Measurements from ENCODE around the gene HLA-DQA1.
"Not testable (repeated sequence)": the region's sequence is repeated elsewhere in the genome, so short reads cannot be mapped to it uniquely, and the experiment has no call there.

HLA-DQA1 gene

GRCh38 chr6:32622545-32623401, 14.4 kb upstream of the HLA-DQA1 start:
- DNase-seq (ENCODE audit: low spot score) = no peak

- DNase-seq (ENCODE audit: low spot score) = no peak
These were observed 13.5 kb upstream of the HLA-DQA1 start for GRCh38 chr6:32623693-32624092.

DNA sequence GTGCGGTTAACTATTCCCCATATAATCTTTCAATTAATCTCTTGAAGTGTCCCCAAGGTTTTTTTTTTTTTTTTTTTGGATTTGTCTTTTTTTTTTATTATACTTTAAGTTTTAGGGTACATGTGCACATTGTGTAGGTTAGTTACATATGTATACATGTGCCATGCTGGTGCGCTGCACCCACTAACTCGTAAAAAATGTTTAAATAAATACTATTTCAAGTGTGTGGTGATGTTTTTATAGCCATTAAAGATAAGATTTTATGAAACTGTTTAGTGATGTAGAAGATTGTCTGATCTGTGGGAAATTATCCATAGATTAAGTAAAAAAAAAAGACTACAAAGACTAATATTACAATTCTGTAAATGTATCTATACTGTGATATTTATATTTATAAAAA, 12.6 kb upstream of the HLA-DQA1 start:
- DNase-seq (ENCODE audit: low spot score) = no peak

DNA sequence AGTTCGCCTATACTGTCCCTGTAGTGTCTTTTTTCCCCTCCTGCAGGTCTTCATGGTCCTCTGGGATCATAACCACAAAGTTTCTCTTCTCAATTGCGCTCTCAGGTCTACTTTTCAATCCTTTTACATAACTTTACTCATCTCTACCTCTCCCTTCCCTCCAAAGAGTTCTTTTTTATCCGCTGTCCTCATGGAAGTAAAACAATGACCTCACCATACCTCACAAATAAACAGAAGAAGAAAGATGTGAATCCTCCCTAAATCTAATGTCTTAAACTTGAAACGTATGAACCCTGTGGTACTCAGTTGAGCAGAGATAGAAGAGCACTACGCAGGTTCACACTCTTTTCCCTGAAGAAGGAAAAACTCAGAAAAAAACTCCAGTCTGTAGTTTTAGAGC, 12.1 kb upstream of the HLA-DQA1 start:
- no peak for DNase-seq (ENCODE audit: low spot score)

DNA sequence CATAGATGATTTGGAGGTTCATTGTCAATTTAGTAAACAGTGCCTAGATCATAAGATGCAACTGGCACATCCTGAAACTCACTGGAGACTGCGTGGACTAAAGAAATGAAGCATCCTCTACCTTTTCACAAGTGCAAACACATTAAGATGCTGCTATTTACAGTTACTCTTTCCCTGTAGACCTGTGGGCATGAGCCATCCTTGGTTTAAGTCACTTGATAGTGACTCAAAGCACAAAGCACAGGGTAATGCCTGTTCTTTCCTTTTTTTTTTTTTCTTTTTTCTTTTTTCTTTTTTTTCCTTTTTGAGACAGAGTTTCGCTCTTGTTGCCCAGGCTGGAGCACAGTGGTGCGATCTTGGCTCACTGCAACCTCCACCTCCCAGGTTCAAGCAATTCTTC, 10.0 kb upstream of the HLA-DQA1 start:
- DNase-seq (ENCODE audit: low spot score) = no peak

GRCh38 chr6:32627831-32628230, 9.4 kb upstream of the HLA-DQA1 start:
- no peak for DNase-seq (ENCODE audit: low spot score)

DNA sequence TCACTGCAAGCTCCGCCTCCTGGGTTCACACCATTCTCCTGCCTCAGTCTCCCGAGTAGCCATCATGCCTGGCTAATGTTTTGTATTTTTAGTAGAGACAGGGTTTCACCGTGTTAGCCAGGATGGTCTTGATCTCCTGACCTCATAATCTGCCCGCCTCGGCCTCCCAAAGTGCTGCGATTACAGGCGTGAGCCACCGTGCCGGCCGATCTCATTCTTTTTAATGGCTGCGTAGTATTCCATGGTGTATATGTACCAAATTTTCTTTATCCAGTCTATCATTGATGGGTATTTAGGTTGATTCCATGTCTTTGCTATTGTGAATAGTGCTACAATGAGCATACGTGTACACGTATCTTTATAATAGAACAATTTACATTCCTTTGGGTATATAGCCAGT, 7.4 kb upstream of the HLA-DQA1 start:
- not testable (repeated sequence) for DNase-seq (ENCODE audit: low spot score)

- no peak for DNase-seq (ENCODE audit: low spot score)
These were observed 1.6 kb upstream of the HLA-DQA1 start for GRCh38 chr6:32635526-32636123.

- DNase-seq (ENCODE audit: low spot score) = no peak
These were observed 677 bp downstream of the HLA-DQA1 start for GRCh38 chr6:32637883-32638282.

DNA sequence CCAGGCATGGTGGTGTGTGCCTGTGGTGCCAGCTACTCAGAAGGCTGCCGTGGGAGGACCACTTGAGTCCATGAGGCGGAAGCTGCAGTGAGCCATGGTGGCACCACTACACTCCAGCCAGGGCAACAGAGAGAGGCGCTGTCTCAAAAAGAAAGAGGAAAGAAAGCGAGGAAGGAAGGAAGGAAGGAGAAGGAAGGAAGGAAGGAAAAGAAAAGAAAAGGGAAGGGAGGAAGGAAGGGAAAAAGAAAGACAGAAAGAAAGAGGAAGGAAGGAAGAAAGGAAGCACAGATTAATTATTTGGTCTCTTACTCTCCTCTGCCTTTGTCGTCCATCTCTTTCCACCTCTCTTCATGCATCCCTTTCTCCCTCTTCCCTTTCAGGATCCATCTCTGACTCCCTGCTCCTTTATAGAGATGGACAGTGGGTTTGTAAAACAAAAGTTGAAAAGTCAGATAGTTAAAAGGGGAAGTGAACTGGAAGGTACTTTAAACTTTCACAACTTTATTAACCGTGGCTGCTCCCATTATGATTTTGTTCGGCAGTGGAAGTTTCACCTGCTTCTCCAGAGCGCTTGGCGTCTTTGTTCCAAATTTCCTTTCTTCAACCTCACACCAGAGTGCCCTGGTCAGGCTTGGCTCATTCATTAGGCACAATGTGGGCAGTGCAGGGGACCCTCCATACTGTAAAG, 1.5 kb downstream of the HLA-DQA1 start:
- no peak for DNase-seq (ENCODE audit: low spot score)

- no peak for DNase-seq (ENCODE audit: low spot score)
These were observed 2.5 kb downstream of the HLA-DQA1 start for GRCh38 chr6:32639440-32640394.

- no peak for DNase-seq (ENCODE audit: low spot score)
These were observed 3.9 kb downstream of the HLA-DQA1 start for GRCh38 chr6:32641122-32641521.

GRCh38 chr6:32641785-32642719, 4.8 kb downstream of the HLA-DQA1 start:
- DNase-seq (ENCODE audit: low spot score) = not testable (repeated sequence)

- DNase-seq (ENCODE audit: low spot score) = no peak
These were observed 5.5 kb downstream of the HLA-DQA1 start for GRCh38 chr6:32642720-32643106.

DNA sequence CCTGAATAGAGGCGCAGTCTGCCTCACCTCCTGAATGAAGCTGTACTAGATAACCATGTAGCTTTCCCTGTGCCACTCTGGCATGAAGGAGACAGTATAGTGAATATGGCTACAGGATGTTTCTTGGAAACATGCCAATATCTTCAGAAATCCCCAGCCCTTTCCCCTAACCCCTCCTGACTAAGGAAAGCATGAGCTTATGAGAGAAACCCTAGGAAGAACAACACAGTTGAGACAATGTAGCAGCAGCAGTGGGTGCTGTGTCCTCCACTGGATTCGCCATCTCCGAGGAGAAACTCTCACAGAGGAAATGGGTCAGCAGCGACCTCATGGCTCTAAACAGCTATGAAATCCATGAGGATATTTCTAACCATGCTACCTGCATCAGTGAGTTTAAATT, 6.7 kb downstream of the HLA-DQA1 start:
- DNase-seq (ENCODE audit: low spot score) = no peak

GRCh38 chr6:32645047-32645703, 8.0 kb downstream of the HLA-DQA1 start:
- no peak for DNase-seq (ENCODE audit: low spot score)

GRCh38 chr6:32655203-32655710, 18.1 kb downstream of the HLA-DQA1 start:
- DNase-seq (ENCODE audit: low spot score) = no peak

DNA sequence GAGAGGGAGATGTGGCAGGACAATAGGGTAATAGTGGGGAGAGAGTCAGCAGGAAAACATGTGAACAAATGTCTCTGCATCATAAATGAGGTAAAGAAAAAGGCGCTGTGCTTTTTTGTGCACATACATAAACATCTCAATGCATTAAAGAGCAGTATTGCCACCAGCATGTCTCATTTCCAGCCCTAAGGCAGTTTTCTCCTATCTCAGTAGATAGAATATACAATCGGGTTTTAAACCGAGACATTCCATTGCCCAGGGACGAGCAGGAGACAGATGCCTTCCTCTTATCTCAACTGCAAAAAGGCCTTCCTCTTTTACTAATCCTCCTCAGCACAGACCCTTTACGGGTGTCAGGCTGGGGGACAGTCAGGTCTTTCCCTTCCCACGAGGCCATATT, 20.1 kb downstream of the HLA-DQA1 start:
- DNase-seq (ENCODE audit: low spot score) = not testable (repeated sequence)

DNA sequence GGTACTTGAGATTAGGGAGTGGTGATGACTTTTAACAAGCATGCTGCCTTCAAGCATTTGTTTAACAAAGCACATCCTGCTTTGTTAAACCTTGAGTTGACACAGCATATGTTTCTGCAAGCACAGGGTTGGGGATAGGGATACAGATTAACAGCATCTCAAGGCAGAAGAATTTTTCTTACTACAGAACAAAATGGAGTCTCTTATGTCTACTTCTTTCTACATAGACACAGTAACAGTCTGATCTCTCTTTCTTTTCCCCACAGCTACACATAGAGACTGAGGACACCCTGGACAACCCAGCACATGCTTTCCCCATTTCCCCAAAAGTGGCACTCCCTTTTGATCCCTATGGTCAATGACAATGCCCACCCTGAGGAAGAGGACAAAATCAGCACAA, 20.6 kb downstream of the HLA-DQA1 start:
- DNase-seq (ENCODE audit: low spot score) = not testable (repeated sequence)

DNA sequence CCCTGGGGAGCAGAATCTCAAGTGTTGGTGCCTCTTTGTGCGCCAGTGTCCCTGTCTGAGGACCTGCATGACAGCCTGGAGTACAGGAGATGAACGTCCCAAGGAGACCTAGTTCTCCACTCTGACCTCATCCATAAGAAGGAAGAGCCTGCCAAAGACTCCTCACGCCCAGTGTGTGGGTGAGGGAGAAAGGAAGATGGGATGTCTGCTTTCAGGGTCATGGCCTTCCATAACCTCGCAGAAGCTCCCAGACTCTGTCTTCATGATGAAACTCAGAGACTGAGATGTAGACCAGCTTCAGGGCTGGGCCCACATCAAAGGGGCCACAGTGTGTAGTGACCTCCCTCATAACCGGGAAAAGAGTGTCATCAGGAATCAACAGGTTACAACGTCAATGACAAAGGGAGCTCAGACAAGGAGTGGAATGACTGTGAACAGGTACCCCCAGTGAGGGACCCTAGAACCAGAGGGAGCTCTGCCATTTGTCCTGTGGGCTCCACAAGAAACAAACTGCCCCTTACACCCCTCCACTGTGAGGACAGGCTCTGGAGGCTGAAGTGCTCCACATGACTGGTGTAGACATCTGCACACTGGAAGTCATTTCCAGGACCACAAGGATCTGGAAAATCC, 21.2 kb downstream of the HLA-DQA1 start:
- DNase-seq (ENCODE audit: low spot score) = no peak
